Smooth muscle cell (in vitro differentiated cells): Measurements from ENCODE around the gene NFIB. TPM values are rescaled to one million over a fixed set of nuclear protein-coding genes. Genes with fewer than 3 reads are reported as not detected.

Experiments used
- DNase-seq: peaks from one replicate; lab custom pipeline; 2025; ENCODE audit not compliant: unreplicated experiment; lab: John Stamatoyannopoulos, UW
- H2AFZ ChIP-seq: fragments of 200-600 bp; sonication (generic); 2 replicates; pipeline ENCODE4 v1.6.0; 2016; ENCODE audit warnings: antibody characterized with exemption, low read depth, mild to moderate bottlenecking
- H3F3A ChIP-seq: fragments of 200-600 bp; sonication (generic); 2 replicates; pipeline ENCODE4 v1.6.0; 2017; ENCODE audit warnings: antibody characterized with exemption, low read depth
- H3K27ac ChIP-seq: fragments of 200-600 bp; sonication (generic); 2 replicates; pipeline ENCODE4 v1.5.1; 2016; ENCODE audit warnings: low read depth, mild to moderate bottlenecking
- H3K27me3 ChIP-seq: fragments of 200-600 bp; sonication (generic); 2 replicates; pipeline ENCODE4 v1.6.1; 2016; ENCODE audit warnings: low read depth, mild to moderate bottlenecking
- H3K36me3 ChIP-seq: fragments of 200-600 bp; sonication (generic); 2 replicates; pipeline ENCODE4 v1.5.1; 2016; ENCODE audit warnings: low read depth
- H3K4me1 ChIP-seq: fragments of 200-600 bp; sonication (generic); 2 replicates; pipeline ENCODE4 v1.5.1; 2016; ENCODE audit warnings: low read depth
- H3K4me2 ChIP-seq: fragments of 200-600 bp; sonication (generic); 2 replicates; pipeline ENCODE4 v1.6.0; 2016; ENCODE audit warnings: mild to moderate bottlenecking
- H3K4me3 ChIP-seq: fragments of 200-600 bp; sonication (generic); 2 replicates; pipeline ENCODE4 v1.5.1; 2016; ENCODE audit warnings: mild to moderate bottlenecking
- H3K79me2 ChIP-seq: fragments of 200-600 bp; sonication (generic); 2 replicates; pipeline ENCODE4 v1.6.0; 2016; ENCODE audit warnings: low read depth, mild to moderate bottlenecking
- H3K9ac ChIP-seq: fragments of 200-600 bp; sonication (generic); 2 replicates; pipeline ENCODE4 v1.6.0; 2016; ENCODE audit warnings: low read depth
- H3K9me3 ChIP-seq: fragments of 200-600 bp; sonication (generic); replicated peaks from 2 replicates; pipeline ENCODE4 v1.5.1; 2016; ENCODE audit warnings: low read depth
- H4K20me1 ChIP-seq: fragments of 200-600 bp; sonication (generic); 2 replicates; pipeline ENCODE4 v1.6.0; 2016; ENCODE audit warnings: low read depth
- WGBS: methylation state at CpG from one replicate; pipeline ENCODE4 v1.1.7; 2016; ENCODE audit warnings: low lambda C conversion rate; 5-methylcytosine and 5-hydroxymethylcytosine counted together
- polyA plus RNA-seq: library from polyadenylated mRNA; unstranded; fragments of >200 nt; fragmentation: Nextera tagmentation; extraction: Ambion mirVana; gene quantifications from 2 replicates; pipeline ENCODE4 v1.2.1, GENCODE V29; 2016
- total RNA-seq: library from RNA; depleted of rRNA; stranded (reverse); fragments of >200 nt; gene quantifications from 2 replicates; pipeline ENCODE4 v1.2.3, GENCODE V29; 2014
- TF ChIP-seq, protein P1 (sequence below): fragments of 200-600 bp; sonication (generic); IDR thresholded peaks from 2 replicates; pipeline ENCODE4 v1.5.1; 2017; ENCODE audit warnings: borderline replicate concordance, mild to moderate bottlenecking, antibody characterized with exemption; ENCODE audit not compliant: insufficient read depth, poor library complexity, severe bottlenecking

Gene NFIB
- total and polyA plus RNA-seq, 2 experiments from 2014 or later, result 0.93 to 1.7 TPM

DNA sequence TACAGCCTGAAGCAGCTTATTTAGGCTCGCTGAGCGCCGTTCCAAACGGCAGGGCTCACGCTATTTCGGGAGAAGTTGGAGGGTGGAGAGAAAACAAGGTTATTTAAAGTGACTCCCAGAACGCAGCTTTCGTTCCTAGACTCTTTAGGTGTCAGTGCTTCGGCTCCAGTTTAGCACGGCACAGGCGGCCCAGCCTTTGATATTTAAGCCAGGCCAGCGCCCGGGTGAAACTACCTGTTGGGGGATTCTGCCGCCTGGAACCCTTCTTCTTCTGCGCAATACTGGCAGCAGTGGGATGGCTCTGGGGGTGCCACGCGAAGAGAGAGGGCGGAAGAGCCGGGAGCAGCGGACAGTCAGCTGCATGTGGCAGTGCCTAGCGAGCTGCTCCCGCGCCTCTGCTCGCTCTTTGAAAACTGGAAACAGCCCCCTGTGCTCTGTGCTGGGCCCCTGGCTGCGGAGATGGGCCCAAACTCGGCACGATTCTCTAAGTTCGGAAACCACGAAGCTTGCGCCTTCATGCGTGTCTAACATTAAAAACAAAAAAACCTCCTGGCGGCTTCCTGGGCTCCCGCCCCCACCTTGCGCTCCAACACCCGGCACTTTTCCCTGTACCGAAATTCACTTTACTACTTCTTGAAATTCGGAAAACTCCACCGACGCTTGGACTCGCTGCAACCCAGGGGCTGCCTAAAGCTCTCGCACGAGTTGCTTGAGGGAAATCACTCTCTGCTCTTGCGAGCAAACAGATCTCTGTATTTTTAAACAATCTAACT is 34.6 kb upstream of the NFIB start:
- no peak overlapping the region for H3K9ac ChIP-seq
- peak overlapping the region; percentile 42 for H3K4me3 ChIP-seq
- TF ChIP-seq, protein P1, sequence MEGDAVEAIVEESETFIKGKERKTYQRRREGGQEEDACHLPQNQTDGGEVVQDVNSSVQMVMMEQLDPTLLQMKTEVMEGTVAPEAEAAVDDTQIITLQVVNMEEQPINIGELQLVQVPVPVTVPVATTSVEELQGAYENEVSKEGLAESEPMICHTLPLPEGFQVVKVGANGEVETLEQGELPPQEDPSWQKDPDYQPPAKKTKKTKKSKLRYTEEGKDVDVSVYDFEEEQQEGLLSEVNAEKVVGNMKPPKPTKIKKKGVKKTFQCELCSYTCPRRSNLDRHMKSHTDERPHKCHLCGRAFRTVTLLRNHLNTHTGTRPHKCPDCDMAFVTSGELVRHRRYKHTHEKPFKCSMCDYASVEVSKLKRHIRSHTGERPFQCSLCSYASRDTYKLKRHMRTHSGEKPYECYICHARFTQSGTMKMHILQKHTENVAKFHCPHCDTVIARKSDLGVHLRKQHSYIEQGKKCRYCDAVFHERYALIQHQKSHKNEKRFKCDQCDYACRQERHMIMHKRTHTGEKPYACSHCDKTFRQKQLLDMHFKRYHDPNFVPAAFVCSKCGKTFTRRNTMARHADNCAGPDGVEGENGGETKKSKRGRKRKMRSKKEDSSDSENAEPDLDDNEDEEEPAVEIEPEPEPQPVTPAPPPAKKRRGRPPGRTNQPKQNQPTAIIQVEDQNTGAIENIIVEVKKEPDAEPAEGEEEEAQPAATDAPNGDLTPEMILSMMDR, result no peak
- DNase-seq, result no peak
- 2% methylated on average over 43 of the region's 43 CpGs for WGBS
- H3K27me3 ChIP-seq, result peaks cover 91% of the 10 kb centered on the region
- H3F3A ChIP-seq, result no peaks in the 10 kb centered on the region
- no peaks in the 10 kb centered on the region for H3K79me2 ChIP-seq
- peak overlapping the region; percentile 80 for H3K4me2 ChIP-seq
- H3K27ac ChIP-seq, result no peak overlapping the region
- H3K36me3 ChIP-seq, result no peaks in the 10 kb centered on the region
- H3K4me1 ChIP-seq, result peaks cover 56% of the 10 kb centered on the region
- peak overlapping the region; percentile 39 for H2AFZ ChIP-seq
- H3K9me3 ChIP-seq, result no peaks in the 10 kb centered on the region
- H4K20me1 ChIP-seq, result no peaks in the 10 kb centered on the region

DNA sequence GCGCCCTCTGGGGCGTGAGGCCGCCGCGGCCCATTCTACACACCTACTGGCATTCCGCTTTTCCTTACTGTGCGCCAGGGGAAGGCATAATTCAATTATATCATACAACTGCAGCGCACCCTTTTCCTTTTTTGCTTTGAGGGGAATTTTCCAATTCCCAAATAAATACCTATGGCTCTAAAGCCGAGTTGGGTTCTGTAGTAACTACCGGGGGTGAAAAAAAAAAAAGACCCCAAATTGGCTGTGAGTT is 34.1 kb upstream of the NFIB start:
- H3K27ac ChIP-seq, result no peak overlapping the region
- DNase-seq, result no peak

DNA sequence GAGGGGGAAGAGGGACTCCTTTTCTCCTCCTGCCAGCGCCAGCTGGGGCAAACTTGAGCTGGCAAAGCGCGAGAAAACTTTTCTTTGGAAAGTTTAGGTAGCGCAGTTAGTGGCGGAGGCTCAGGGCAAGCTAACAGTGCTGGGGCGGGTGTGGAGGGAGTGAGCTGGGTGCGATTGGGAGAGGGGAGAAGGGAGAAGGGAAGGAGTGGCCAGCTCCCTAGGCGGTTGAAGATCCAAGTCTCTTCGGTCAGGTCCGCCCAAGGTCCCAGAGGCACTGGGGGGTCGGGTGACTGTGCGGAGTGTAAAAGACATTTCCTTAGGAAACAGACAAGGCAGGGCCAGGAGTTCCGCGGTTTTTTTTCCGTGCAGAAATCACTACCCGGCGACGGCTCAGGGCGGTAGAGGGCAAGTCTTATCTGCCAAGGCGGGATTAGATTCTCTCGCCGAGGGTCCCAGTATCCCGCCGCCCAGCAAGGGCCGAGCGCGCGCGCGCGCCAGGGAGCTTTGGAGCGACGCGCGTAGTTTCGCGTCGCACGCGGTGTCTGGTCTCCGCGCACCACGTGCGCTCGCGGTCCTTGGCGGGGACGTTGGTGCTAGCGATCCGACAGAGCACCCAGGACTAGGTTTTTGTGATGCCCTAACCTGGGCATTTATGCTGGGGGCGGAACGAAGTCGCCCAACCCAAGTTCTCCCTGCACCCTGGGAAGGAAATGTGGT is 33.6 kb upstream of the NFIB start:
- TF ChIP-seq, protein P1, result no peak
- Histone ChIP-seq H3K4me2 (peak overlapping the region; percentile 80), H3K79me2 (no peaks in the 10 kb centered on the region), H2AFZ (peak overlapping the region; percentile 54), H3K4me3 (peak overlapping the region; percentile 42), H3K9me3 (no peaks in the 10 kb centered on the region), H3F3A (no peaks in the 10 kb centered on the region), H3K9ac (no peak overlapping the region), H3K4me1 (peaks cover 56% of the 10 kb centered on the region), H3K27me3 (peaks cover 100% of the 10 kb centered on the region), H4K20me1 (no peaks in the 10 kb centered on the region), H3K36me3 (no peaks in the 10 kb centered on the region), H3K27ac (no peak overlapping the region)
- WGBS, result under 1% methylated on average over 51 of the region's 53 CpGs
- DNase-seq, result no peak

More for the DNA sequence above, 34.1 kb upstream of the NFIB start:
- peak overlapping the region; percentile 39 for H2AFZ ChIP-seq
- H3K9me3 ChIP-seq, result no peaks in the 10 kb centered on the region
- no peaks in the 10 kb centered on the region for H3K36me3 ChIP-seq
- no peaks in the 10 kb centered on the region for H3K79me2 ChIP-seq
- peaks cover 96% of the 10 kb centered on the region for H3K27me3 ChIP-seq
- no peaks in the 10 kb centered on the region for H3F3A ChIP-seq
- H3K4me1 ChIP-seq, result peaks cover 56% of the 10 kb centered on the region
- no peaks in the 10 kb centered on the region for H4K20me1 ChIP-seq
- peak overlapping the region; percentile 80 for H3K4me2 ChIP-seq
- TF ChIP-seq, protein P1, result no peak
- H3K9ac ChIP-seq, result no peak overlapping the region
- peak overlapping the region; percentile 42 for H3K4me3 ChIP-seq
- WGBS, result 3% methylated on average over 10 of the region's 10 CpGs
